GM19455 (cell line): ENCODE measurements around the gene GATA6.
"Not testable (repeated sequence)": the region's sequence is repeated elsewhere in the genome, so short reads cannot be mapped to it uniquely, and the experiment has no call there.

Experiments used
- ATAC-seq: cut with Tn5 transposase; IDR thresholded peaks from one replicate; pipeline ENCODE4 v1.9.1; 2021; ENCODE audit not compliant: unreplicated experiment

The GATA6 gene

DNA sequence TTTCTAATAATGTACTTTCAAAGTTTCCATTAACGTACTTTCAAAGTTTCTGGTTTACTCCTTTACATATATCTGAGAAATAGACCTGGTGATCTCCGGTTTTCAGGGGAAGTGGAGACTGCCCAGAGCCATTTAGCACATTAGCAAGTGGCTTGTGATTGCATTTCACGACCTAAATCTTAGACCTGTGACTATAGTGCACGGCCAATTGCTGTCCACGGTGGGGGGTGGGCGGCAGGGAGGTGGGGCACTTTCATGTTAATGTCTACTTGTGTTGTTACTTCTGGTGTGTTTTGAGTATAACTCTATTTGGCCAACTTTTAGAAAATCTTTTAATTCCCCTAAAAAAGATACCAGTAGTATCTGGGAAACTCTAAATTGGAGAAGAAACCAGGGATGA, 11.3 kb downstream of the GATA6 start:
- ATAC-seq = no peak

DNA sequence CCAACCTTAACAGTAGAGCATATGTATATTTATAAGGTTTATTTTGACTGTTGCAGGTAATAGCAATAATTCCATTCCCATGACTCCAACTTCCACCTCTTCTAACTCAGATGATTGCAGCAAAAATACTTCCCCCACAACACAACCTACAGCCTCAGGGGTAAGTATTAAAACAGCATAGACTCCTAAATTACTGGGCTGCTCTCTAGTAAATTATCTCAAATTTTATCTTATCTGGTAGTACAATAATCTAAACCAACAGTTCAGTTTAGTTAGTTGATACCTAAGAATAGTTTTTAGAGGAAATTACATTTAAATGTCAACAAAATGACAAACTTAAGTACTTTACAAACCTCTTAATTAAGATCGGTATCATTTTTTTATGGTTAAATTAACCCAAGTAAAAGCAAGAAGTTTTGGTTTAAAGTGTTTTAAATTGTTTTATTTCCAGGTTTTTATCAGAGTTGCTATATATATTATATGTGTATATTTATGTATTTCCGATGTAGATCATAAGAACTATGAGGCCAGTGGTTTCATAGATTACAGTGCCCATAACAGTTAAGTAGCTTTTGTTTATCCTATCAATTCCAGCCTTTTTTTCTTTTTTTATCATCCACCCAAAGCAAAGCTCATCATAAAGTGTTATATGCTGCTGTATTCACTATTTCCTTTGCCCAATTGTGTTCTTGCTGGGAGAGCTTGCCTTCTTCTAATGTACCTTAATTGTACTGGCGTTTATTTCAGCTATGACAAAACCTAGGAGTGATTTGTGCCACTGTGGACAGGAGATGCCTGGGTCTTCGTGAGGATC, 13.7 kb downstream of the GATA6 start:
- no peak for ATAC-seq

DNA sequence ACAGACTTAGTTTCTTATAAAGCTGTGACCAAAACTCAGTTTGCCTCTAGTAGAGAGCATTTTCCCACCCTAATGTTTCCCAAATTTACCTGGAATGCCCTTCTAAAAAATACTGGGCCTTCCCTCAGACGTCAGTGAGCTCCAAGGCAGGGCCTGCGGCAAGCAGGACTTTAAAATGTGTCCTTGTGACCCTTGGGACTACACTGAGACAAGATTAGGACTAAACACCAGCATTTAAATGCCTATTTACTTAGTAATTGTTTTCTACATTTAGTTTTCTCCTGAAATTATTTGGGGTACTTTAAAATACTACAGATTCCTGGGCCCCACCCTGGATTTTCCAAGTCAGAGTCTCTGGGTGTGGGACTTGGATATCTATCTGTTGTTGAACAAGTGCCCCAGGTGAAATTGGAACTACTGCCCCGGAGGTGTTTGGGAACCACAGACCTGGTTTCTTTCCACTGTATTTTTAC, 14.3 kb downstream of the GATA6 start:
- ATAC-seq = no peak

DNA sequence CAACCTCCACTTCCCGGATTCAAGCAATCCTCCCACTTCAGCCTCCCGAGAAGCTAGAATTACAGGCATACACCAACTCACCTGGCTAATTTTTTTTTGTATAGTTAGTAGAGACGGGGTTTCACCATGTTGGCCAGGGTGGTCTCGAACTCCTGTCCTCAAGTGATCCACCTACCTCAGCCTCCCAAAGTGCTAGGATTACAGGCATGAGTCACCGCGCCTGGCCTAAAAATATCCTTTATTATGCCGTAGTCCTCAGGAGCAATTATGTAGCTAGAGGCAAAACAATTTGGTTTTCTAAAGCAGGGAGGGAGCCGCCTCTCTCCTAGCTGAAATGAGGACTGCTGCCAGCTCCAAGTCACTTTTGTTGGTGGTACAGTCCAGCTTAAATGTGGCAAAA, 15.2 kb downstream of the GATA6 start:
- ATAC-seq = not testable (repeated sequence)

DNA sequence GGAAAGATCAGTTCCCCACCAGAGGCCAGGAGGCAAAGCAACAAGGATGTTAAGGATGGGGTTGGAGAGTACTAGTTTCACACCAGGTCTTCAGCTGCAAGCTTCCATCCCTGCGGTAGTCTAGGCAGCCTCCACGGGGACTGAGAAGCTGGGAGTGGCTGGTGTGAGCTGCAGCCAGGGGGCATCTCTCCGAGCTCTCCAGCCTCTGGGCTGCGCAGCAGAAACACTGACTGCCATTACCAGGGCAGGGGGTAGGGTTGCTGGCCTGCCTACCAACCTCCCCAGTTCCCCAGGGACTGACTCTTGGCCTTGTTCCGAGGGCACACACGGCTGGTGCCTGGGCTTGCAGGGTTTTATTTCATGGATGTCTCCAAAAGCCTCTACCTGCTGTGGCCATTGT, 15.9 kb downstream of the GATA6 start:
- ATAC-seq = no peak

DNA sequence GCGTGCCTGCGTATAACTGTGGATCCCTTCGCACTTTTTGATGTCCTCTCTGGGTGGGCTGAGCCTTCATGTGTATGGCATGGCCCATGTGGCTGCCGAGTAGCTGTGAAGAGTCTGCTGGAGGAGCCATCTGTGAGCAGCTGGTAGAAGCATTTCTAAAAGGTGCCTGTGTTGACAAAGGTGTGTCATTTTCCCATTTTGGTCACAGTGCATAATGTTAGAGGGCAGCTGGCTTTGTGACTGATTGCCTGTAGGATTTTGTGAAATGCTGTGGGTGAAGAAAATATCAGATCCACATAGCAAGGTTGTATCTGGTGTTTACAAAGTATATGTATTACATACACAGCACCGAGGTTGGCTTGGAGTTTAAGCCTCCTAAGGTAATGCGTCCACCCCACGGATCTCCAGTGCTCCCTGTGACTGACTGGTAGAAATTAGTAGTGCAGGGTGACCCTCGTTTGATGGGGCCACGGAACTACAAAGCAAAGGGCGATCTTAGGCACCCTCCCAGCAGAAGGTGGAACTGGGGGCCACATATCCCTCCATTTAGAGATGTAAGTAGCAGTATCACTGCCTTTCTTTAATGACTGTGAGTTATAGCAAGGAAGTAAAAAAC, 16.5 kb downstream of the GATA6 start:
- ATAC-seq = no peak

DNA sequence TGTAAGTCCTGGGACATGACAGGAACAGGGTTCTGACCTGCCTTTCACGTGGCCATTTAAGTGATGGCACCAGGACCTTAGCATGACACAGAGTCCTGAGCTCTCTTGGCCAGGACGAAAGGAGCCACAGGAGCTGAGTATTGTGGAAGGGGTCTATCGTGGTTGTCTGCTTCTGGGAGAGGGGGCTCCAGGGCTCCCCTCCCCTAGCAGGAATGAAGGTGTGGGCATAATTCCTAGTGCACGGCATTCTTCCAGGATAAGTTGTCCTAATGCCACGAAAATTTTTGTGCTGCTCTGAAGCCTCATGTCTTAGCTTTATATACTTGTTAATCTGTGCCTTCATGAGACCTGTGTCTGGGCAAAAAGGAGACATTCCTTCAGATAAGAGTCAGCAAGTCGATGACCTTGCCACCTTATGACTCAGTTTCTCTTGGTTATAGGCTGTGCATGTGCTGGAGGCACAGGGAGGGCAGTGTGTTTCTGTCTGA, 17.1 kb downstream of the GATA6 start:
- ATAC-seq = no peak

DNA sequence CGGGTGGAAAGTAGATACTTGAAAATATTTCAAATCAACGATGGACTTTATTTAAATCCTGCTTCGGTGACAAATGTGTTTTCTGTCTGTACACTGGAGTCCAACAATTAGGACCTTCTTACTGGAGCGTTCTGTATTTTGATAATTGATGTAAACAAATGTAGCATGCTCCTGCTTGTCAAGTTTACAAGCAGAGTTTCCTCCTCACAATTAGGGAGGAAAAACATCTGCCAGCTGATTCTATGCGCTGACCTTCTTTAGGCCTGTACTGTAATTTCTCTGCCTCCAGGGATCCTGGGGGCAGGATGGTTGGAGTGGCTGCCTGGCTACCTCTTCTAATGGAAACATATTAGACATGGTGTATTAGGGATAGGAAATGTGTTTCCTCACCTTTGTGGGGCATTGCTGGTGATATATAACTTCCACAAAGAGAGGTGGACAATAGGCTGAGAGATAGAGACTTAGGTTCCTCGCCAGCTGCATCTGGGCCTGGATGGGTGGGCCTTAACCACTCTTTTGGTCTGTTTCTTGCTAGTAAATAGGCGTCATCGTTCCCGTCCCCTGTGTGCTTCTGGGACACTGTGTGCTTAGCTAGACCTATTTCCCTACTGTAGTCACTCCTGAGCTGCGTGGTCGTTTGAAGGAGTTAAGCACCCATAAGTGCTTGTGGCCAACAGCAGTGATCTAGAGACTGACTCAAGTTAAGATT, 19.3 kb downstream of the GATA6 start:
- ATAC-seq = no peak

DNA sequence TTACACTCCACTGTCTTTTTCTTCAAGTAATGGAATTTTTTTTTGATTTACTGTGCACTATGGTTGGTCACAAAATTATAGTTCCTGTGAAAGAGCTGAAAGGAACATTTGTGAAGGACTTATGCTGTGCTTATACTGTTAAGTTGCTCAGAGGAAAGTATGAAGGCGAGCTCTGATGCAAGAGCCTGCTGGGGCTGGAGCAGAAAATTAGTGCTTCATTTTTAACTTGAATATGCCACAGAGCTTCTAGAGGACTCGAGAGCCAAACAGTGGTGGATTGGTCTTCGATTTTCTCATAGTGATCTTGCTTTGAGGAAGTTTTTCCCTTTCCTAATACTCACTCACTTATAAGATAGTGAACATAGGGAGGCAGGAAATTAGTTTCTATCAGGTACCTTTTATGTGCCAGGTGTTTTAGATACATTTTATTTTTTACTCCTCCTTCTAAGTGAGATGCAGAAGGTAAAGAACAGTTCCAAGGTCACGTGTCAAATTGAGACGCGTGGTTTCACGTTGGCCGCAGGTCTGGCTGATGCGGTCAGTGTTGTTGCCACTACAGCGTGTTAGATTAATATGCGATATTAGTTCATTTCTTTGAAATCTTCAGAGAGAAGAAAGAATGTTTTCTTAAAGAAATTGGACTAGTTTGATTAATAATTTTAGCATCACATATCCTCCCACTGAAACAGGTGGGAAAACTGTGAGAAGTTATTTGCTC, 20.2 kb downstream of the GATA6 start:
- no peak for ATAC-seq

DNA sequence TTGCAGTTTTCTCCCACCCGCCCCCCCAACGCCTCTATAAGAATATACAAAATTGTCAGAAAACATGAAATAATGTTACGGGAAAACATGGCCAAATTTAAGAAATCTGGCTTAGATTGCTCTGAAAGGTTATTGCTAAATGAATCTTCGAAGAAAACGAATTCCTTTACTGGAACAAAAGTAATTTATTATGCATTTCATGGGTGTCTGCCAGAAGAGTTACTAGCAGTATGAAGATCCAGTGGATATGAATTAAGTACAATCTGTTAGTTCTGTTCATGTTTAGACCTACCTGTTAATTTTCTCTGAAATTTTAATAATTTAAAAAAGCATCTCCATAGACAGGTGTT, 21.9 kb downstream of the GATA6 start:
- no peak for ATAC-seq

DNA sequence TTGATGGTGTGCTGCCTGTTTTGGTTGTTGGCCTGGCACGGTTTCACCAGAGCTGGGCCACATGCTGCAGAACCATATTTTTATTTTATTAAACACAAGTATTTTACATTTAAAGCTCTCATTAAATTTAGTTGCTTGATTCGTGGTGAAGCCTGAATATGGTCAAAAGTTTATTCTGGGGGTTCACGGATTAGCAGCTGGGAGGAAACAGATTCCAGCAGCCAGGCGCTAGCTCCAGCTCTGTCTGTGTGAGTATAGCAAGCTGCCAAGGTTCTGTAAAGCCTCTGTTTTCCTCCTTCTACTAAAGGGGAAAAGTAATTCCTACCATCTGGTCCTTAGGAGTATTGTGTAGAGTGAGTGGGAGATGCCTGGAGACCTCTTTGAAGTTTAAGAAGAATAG, 22.5 kb downstream of the GATA6 start:
- no peak for ATAC-seq

DNA sequence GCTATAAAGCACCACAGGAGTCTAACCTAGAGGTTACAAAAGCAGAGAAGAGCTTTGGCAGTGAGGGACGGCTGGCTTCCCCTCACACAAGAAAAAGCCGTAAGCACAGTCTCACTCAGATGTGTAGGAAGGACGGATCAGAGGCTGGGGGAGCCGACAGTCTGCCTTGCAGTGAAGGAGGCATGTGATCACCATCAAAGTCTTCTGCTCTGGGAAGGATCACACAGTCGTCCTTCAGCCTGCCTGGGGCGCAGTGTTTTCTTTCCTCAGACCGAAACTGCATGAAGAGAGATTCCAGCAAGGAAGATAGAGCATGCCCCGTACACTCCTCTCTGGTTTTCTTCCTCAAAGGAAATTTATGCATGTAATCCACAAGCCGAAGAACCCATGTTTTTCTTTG, 24.1 kb downstream of the GATA6 start:
- no peak for ATAC-seq

DNA sequence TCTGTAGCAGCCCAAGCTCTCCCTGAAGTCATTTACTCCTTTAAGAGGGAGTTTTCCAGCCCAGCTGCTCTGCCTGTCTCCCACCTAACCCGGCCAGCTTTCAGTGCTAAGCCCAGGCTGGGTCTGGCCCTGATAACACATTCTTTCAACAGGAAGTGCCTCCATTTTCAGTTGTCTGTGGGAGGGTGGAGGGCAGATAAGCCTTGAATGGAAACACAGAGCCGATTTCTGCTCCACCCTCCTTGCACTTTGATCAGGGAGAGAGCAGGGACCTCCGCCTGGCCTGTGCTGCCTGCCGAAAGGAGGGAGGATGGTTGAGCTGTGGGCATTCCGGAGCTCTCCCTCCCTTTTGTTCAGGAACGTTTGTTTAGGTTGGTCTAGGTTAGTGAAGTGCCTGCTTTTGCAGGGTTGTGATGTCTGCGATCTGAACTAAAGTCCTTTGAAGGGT, 24.8 kb downstream of the GATA6 start:
- ATAC-seq = no peak

DNA sequence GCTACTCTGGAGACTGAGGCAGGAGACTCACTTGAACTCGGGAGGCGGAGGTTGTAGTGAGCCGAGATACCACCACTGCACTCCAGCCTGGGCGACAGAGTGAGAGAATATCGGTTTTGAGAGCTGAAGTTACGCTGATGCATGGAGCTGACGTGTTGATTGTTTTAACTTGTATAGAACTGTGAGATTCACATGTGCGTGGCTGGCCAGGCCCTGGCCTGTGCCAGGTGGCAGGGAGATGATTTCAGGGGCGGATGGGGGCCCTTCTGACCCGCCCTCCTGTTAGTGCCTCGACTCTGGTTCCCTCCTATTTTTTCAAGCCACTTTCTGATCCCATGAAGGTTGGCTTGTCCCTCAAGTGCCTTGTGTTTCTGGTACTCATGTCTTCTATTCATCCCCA, 25.7 kb downstream of the GATA6 start:
- no peak for ATAC-seq

DNA sequence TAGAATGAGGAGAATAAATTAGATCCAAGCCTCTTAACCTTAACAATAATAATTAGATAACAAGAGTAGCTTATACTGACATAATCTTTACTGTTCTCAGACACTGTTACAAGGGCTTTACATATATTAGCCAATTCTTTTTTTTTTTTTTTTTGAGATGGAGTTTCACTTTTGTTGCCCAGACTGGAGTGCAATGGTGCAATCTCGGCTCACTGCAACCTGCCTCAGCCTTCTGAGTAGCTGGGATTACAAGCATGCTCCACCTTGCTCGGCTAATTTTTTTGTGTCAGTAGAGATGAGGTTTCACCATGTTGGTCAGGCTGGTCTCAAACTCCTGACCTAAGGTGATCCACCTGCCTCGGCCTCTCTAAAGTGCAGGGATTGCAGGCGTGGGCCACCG, 27.6 kb downstream of the GATA6 start:
- ATAC-seq = not testable (repeated sequence)

DNA sequence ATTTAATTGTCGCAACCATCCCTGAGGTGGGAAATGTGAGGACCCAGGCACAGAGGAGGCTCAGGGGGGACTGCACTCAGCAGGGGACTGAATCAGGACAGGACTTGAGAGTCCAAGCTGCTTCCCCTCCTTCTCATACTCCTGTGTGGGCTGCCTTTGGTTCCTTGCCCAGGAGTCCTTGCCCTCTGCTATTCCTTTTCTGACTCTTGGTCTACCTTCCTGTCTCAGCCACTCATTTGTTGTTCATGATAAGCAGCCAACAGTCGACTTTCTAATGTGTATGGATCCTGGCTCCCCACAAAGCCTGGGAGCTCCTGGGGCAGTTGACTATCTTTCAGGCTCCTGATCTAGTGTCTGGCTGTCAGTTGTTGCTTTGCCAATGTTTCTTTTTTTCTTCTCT, 28.3 kb downstream of the GATA6 start:
- ATAC-seq = no peak

DNA sequence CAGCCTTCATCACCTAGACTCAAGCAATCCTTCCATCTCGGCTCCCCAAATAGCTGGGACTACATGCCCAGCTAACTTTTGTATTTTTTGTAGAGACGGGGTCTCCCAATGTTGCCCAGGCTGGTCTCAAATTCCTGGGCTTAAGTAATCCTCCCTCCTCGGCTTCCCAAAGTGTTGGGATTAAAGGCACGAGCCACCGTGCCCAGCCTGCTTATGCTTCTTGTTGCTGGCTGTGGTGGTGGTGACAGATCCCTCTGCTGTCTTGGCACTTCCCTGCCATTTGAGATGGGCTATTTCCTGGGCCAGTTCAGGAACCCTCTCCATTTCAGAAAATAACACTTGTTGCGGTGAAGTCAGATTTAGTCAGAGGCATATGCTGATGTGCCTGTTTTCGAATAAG, 28.8 kb downstream of the GATA6 start:
- ATAC-seq = no peak

DNA sequence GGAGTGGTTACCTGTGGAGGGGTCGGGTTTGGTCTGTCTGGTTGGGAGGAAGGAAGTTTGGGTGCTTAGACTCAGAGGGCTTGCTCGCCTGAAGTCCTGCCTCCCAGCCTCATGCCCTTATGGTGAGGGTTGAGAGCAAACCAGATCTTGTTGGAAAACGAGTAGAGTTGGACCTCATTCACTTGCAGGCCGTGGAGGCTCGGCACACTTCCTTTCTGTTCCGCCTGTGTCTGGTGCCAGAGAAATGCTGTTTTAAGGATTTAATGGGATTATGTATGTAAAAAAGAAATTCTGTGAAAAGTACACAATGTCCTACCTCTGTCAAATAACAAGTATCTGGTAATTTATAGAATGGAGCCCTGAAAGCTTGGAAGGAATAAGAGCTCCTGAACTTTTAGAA, 29.6 kb downstream of the GATA6 start:
- ATAC-seq = no peak

DNA sequence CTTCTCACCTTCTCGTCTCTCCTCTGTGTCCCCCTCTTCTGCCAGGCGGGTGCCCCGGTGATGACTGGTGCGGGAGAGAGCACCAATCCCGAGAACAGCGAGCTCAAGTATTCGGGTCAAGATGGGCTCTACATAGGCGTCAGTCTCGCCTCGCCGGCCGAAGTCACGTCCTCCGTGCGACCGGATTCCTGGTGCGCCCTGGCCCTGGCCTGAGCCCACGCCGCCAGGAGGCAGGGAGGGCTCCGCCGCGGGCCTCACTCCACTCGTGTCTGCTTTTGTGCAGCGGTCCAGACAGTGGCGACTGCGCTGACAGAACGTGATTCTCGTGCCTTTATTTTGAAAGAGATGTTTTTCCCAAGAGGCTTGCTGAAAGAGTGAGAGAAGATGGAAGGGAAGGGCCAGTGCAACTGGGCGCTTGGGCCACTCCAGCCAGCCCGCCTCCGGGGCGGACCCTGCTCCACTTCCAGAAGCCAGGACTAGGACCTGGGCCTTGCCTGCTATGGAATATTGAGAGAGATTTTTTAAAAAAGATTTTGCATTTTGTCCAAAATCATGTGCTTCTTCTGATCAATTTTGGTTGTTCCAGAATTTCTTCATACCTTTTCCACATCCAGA, 31.3 kb downstream of the GATA6 start:
- no peak for ATAC-seq

DNA sequence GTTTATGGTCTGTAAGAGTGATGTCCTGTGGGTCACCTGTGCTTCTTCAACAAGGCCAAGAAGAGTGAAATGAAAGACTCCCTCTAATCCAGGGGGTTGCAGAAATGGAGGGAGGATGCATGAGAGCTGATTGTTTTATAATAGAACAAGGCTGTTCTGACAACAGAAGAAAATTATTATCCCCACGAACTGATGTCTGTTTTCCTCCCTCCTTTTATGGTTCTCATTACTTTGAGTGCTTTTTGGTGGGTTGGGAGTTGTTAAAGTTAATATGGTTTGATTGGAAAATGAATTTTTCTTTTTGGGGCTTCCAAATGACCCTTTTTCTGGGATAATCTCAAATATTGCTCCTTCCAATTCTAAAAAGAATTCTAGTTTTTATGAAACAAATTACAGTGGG, 33.6 kb downstream of the GATA6 start:
- ATAC-seq = no peak
